ENCODE data around the gene KEAP1.
"Not testable (repeated sequence)": the region's sequence is repeated elsewhere in the genome, so short reads cannot be mapped to it uniquely, and the experiment has no call there.

Gene KEAP1

DNA sequence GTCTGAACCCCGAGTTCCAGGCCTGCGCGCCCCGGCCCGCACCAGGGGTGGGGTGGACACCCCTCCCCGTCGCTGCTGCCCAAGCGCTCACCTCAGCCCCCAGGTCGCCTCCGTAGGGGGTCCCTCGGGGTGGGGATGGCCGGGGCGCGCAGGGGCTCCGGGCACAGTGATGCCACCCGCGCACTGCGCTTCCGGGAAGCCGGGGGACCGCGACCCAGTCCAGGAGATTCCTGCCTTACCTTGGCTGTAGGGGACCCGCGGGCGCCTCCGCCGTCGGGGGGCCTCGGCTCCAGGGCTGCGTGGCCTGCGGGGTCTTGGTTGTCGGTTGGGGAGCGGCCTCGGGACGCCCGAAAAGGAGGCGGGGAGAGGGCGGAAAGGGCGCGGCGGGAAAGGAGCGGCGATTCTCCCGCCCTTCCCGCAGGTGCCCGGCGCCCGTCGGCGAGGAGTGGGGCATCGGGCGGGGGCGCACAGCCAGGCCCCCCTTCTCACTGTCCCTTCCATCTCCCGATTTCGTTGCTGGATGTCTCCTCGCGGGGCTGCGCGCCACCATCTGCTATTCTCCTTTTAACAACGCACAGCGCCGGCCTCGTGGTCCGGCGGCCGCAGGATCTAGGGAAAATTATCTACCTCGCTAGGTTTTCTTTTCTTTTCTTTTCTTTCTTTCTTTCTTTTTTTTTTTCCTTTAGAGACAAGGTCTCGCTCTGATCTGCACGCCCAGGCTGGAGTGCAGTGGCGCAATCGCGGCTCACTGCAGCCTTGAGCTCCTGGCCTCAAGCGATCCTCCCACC lies at the start of gene KEAP1:
Gene KEAP1 (minus strand): TSS at position 355 of the 788 bp plus-strand sequence. CDS start 3,323 bp downstream, outside the sequence.
- DNase-seq (ENCODE audit: low read depth), result no peak

DNA sequence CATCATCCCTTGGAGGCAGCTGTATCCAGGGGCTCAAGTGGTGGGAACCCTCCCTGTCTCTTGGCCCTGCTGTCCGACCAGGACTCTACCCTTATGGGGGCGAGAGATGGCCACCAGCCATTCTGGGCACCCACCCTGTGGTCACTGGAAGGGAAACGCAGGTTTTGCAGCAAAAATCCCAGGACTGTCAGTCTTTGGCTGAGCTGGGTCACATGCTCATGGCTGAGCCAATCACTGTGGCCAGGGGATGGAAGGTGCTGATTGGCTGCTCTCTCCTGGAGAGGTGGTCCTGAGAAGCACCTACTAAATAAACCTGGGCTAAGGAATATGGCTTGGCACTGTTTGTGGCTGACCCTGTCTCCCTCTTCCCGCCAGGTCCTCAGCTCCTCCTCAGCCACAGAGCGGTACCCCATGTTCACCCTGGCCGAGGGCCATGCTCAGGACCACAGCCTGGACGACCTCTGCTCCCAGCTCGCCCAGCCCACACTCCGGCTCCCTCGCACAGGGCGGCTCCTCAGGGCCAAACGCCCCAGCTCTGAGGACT lies 49.4 kb upstream of the KEAP1 start:
- no peak for DNase-seq (ENCODE audit: low read depth)

DNA sequence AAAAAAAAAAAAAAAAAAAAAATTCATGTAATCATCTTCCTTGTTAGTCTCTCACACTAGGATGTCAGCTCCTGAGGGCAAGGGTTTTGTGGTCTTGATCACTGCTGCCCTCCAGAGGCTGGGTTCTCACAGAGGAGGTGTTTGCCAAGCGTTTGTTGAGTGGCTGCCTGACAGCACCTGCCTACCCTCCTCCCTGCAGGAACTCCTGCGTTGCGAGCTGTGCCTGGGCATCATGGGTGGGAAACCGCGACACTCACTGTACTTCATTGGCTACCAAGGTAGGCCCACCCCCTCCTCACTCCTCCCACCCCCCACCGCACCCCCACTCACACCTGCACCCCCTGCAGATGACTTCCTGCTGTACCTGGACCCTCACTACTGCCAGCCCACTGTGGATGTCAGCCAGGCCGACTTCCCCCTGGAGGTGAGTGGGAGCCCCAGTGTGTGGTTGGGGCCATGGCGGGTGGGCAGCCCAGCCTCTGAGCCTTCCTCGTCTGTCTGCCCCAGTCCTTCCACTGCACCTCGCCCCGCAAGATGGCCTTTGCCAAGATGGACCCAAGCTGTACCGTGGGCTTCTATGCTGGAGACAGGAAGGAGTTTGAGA lies 48.6 kb upstream of the KEAP1 start:
- no peak for DNase-seq (ENCODE audit: low read depth)

DNA sequence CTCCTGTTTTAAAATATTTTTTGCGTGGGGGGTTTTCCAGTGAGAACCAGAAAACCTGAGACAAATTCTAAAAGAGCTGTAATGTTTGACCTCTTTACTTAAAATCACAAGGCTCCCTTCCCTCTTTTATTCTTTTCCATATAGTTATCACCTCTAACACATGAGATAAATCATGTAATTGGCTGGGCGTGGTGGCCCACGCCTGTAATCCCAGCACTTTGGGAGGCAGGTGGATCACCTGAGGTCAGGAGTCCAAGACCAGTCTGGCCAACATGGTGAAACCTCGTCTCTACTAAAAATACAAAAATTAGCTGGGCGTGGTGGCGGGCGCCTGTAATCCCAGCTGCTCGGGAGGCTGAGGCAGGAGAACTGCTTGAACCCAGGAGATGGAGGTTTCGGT lies 47.9 kb upstream of the KEAP1 start:
- not testable (repeated sequence) for DNase-seq (ENCODE audit: low read depth)

DNA sequence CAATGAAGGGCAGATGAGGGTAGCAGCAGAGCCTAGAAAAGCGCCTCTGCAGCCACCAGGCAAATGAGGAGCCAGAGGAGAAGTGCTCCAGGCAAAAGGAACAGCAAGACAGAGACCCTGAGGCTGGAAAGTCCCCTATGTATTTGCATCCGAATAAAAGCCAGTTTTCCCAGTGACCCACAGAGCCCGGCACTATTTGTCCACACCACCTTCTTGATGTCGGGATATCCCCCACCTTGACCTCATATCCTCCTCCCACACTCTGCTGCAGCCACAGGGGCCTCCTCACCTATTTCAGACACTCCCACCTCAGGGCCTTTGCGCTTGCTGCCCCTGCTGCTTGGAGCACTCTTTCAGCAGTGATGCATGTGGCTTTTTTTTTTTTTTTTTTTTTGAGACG lies 47.2 kb upstream of the KEAP1 start:
- DNase-seq (ENCODE audit: low read depth), result no peak

DNA sequence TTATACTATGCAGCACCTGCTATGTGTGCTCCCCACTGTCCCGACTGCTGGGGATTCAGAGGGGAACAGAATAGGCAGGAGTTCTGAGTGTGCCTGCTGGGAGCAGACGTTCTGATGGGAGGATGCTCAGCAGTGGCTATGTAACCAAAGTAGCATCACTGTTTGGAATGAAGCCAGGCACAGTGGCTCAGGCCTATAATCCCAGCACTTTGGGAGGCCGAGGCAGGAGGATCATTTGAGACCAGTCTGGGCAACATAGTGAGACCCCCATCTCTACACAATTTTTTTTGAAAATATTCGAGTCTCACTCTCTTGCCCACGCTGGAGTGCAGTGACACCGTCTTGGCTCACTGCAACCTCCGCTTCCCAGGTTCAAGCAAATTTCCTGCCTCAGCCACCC lies 46.6 kb upstream of the KEAP1 start:
- no peak for DNase-seq (ENCODE audit: low read depth)

DNA sequence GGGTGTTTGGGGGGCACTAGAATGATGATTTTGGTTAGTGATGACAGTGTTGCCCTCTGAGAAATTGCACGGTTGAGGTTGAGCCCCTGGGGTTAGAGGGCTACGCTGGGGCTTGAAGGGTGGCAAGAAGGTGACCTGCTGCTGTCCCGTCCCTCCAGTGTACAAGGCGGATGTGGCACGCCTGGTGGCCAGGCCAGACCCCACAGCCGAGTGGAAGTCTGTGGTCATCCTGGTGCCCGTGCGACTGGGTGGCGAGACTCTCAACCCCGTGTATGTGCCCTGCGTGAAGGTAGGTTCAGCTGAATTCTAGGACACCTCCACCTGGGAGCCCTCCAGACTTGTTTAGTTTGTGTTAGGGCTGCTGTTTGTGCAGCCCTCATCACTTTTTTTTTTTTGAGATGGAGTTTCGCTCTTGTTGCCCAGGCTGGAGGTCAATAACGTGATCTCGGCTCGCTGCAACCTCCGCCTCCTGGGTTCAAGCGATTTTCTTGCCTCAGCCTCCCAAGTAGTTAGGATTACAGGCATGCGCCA lies 45.7 kb upstream of the KEAP1 start:
- no peak for DNase-seq (ENCODE audit: low read depth)

DNA sequence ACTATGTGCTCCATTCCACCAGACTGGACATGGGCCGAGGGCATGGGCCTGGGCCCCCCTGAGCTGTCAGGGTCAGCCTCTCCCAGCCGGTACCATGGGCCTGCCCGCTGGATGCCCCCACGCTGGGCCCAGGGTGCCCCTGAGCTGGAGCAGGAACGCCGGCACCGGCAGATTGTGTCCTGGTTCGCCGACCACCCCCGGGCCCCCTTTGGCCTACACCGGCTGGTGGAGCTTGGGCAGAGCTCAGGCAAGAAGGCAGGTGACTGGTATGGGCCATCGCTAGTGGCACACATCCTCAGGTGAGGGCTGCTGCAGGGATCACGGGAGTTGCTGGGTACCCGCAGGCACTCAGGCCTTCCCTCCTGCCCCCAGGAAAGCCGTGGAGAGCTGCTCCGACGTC lies 43.7 kb upstream of the KEAP1 start:
- no peak for DNase-seq (ENCODE audit: low read depth)

DNA sequence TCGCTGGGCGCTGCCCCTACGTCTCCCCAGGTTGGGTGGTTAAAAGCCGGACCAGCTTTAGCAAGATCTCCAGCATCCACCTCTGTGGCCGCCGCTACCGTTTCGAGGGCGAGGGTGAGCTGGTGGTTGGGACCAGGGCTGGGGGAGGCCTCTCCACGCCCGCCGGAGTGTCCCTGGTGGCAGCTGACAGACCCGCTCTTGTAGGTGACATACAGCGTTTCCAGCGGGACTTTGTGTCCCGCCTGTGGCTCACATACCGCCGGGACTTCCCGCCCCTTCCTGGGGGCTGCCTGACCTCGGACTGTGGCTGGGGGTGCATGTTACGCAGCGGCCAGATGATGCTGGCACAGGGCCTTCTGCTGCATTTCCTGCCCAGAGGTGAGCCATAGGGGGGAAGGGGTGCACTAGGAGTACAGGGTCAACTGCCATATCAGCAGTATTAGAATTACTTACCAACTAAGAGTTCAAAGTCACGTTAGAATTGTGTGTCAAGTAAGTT lies 41.6 kb upstream of the KEAP1 start:
- no peak for DNase-seq (ENCODE audit: low read depth)

DNA sequence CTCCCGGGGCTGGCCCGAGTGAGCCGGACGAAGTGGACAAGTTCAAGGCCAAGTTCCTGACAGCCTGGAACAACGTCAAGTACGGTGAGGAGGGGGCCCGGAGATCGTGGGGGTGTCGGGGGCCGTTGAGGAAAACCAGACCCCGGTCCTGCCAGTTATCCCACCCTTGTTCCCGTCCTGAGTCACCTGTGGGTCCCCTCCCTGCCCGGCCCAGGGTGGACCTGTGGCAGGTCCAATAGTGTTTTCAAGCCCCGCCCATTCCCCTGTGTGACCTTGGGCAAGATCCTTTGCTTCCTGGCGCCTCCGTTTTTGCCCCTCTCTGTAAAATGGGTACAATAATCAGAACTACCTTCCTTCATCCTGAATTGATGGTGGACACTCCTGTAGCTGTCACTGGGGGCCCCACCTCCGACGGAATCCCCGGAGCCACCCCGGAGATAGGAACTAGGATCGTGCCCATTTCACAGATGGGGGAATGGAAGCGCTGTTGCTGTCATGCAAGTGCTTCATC lies 41.1 kb upstream of the KEAP1 start:
- no peak for DNase-seq (ENCODE audit: low read depth)

DNA sequence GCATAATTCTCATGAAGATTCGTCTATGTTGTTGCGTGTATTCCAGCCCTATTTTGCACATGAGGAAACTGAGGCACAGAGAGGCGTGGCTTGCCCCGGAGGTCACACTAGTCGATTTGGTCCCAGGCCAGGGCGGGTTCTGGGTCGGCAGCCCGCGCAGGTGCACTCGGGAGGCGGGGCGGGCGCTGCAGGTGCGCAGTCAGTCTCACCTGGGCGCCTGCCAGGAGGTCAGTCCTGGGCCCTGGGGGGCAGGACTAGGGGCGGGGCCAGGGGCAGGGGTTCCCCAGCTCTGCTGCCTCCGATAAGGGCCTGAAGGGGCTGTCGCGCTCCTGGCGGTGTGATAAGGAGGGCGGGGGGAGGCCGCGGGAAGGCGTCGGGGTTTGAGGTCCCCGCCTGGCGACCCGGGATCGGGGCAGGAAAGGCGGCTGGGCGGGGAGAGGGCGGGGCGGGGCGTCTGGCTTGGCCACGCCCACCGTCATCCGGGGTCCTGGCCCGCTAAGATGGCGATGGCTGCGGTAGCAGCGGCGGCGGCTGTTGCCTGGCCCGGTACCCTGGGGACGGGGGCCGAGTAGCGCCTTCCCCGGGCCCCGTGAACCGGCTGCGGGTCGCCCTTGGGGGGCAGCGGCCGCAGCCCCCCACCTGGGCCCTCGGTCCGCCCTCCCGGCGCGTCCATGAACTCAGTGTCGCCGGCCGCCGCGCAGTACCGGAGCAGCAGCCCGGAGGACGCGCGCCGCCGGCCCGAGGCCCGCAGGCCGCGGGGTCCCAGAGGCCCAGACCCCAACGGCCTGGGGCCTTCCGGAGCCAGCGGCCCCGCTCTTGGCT lies 40.5 kb upstream of the KEAP1 start, which contains the start of gene ATG4D:
Gene ATG4D (plus strand): TSS at position 485 of the 822 bp plus-strand sequence. CDS start 187 bp downstream, at position 672.
- DNase-seq (ENCODE audit: low read depth), result peak; percentile 58

DNA sequence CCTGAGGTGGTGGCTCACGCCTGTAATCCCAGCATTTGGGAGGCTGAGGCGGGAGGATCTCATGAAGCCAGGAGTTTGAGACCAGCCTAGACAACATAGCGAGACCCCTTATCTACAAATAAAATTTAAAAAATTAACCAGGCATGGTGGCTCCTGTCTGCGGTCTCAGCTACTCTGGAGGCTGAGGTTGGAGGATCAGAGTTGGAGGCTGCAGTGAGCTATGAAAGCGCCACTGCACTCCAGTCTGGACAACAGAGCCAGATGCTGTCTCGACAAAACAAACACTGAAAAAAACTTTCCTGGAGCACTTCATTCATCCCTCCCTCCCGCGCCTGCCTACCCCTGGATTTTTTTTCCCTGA lies 39.9 kb upstream of the KEAP1 start:
- DNase-seq (ENCODE audit: low read depth), result no peak

DNA sequence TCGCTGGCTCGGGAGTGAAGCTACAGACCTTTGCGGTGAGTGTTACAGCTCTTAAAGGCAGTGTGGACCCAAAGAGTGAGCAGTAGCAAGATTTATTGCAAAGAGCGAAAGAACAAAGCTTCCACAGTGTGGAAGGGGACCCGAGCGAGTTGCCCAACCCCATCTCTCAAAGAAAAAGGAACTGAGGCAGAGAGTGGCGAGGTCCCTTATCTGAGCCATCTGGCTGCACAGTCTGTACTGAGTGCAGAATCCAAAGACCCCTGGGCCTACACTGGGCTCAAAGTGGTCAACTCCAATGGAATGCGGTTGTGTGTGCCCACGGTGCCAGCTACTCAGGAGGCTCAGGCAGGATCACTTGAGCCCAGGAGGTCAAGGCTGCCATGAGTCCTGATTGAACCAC lies 35.9 kb upstream of the KEAP1 start:
- not testable (repeated sequence) for DNase-seq (ENCODE audit: low read depth)

DNA sequence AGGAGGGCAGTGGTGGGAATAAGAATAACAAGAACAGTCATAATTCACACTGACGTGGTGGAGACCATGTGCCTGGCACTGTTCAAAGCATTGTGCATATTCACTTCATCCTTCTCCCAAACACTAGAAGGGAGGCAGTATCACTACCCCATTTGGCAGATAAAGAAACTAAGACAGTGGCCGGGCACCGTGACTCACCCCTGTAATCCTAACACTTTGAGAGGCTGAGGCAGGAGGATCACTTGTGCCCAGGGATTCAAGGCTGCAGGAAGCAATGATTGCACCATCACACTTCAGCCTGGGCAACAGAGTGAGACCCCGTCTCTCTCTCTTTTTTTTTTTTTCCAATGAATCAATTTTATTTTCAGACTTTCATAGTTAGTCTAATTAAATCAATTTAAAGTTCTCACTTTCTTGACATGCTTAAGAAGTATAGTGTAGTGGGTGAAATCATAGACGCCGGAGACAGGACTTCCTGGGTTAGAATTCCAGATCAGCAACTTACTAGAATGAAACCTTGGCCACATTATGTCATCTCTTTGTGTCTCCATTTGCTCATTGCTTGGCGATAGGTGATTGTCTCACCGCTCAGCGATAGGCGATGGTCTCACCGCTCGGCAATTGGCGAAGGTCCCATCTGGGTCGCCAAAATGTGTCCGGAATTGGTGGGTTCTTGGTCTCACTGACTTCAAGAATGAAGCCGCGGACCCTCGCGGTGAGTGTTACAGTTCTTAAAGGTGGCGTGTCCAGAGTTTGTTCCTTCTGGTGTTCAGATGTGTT lies 35.2 kb upstream of the KEAP1 start:
- no peak for DNase-seq (ENCODE audit: low read depth)

DNA sequence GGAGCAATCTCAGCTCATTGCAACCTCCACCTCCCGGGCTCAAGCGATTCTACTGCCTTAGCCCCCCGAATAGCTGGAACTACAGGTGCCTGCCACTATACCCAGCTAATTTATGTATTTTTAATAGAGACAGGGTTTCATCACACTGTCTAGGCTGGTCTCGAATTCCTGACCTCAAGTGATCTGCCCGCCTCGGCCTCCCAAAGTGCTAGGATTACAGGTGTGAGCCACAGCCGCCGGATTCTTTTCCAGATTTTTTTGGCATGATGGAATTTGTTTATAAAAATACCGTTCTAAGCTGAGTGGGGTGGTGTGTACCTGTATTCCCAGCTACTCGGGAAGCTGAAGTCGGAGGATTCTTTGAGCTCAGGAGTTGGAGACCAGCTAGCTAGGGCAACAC lies 34.5 kb upstream of the KEAP1 start:
- no peak for DNase-seq (ENCODE audit: low read depth)

DNA sequence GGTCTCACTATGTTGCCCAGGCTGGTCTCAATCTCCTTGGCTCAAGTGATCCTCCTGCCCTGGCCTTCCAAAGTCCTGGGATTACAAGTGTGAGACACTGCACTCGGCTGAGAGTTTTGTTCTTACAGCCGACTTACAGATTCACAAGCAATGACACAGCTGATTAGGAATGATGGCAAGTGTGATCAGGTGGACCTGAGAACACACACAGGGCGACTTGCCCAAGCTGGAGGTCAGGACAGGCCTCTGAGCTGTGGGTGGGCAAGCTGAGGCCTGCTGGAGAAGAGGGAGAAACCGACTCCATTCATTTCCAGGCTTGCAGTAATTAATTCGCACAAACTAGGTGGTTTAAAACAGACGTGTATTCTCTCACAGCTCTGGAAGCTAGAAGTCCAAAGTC lies 32.5 kb upstream of the KEAP1 start:
- DNase-seq (ENCODE audit: low read depth), result no peak

DNA sequence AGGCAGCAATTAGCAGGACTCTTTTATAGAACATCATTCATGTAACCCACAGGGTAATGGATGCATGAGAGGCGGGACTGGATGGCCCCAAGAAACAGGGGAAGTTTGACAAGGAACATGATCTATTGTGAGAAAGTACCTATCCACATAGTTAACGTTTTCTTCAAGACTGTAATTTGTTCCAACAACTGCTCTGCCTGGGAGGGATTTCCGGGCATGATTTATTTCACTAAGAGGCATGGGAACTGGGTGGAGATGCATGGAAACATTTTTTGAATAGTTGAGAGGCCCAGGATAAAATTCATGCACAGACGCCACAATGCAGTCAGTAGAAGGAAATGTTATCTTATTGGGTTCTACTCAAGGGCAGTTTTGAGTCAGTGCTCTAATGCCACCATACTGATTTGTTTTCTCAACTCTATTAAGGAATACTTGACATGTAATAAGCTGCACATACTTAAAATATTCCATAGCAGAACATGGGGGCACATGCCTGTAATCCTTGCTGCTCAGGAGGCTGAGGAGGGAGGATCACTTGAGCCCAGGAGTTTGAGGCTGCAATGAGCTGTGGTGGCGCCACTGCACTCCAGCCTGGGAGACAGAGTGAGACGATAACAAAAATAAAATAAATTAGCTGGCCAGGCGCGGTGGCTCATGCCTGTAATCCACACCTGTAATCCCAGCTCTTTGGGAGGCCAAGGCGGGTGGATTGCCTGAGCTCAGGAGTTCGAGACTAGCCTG lies 30.7 kb upstream of the KEAP1 start:
- no peak for DNase-seq (ENCODE audit: low read depth)

DNA sequence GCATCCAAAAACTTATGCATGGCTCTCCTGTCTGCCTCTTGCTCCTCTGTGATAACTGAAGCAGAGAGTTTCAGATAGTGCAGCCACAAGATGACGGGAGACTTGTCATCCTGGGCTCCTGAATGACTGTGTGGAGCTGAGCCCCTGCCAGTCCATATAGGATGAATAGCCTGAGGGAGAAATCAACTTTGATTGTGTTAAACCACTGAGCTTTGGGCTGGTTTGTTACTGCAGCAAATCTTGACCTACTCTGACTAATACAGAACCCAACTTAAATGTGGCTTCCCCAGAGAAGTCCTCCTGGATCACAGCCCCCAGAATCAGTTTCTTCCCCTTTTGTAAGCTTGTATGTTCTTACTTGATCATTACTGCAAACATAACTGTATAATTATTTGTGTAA lies 29.3 kb upstream of the KEAP1 start:
- DNase-seq (ENCODE audit: low read depth), result no peak

DNA sequence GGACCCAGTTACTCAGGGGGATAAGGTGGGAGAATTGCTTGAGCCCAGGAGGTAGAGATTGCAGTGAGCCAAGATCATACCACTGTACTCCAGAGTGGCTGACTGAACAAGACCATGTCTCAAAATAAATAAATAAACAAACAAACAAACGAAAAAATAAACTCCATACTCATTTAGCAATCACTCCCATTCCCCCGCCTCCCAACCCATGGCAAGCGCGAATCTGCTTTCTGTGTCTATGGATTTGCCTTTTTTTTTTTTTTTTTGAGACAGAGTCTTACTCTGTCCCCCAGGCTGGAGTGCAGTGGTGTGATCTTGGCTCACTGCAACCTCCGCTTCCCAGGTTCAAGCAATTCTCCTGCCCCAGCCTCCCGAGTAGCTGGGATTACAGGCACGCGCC lies 23.7 kb upstream of the KEAP1 start:
- DNase-seq (ENCODE audit: low read depth), result not testable (repeated sequence)

DNA sequence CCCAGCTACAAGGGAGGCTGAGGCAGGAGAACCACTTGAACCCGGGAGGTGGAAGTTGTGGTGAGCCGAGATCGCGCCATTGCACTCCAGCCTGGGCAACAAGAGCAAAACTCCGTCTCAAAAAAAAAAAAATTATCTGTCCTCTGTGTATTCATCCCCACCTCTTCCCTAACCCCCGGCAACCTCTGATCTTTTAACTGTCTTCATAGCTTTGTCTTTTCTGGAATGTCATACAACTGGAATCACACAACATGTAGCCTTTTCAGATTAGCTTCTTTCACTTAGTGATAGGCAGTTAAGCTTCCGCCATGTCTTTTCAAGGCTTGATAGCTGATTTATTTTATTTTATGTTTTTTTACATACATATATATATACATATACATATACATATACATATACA lies 22.5 kb upstream of the KEAP1 start:
- DNase-seq (ENCODE audit: low read depth), result no peak

Data from stimulated activated CD8-positive, alpha-beta memory T cell treated with anti-CD3 and anti-CD28 coated beads, Interleukin-15, amount 100 ng/mL, for 1 hour (primary cell).